Measurements from ENCODE around the gene HMG20A.

HMG20A gene

DNA sequence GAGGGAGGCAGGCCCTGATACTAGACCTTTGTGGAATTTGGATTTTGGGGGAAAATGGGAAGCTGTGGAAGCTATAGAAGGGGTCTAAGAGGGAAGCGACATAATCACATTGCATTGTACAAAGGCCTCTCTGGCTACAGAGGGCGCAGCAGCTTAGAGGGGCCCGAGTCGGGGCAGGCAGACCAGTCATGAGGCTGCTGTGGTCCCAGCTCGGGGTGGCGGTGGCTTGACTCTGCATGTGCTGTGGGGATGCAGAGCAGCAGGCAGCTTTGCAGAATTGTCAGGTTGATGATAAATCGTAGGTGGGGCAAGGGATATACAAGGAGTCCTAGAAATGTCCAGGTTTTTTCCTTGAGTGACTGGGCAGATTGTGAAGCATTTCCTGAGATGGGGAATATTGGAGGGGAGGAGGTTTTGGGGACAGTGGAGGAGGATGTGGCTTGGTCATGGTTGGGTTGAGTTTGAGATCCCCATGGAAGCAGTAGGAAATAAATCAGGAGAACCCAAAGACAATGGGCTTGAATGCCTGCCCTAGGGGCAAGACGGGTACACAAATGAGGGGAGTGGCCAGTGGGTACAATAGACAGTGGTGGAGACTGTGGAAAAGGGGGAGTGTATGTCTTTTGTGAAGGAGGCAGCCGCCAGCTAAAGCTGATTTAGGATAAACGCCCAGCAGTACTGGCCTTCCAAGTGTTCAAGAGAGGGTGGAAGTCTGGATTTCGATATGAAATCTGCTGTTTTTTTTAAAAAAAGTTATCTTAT, 94.1 kb downstream of the HMG20A start:
- no peak for DNase-seq (ENCODE audit: low read depth, low spot score)
- Histone ChIP-seq H3K36me3 (ENCODE audit: insufficient read depth, low read length) (no peaks in the 10 kb centered on the region), H3K4me3 (no peak overlapping the region), H3K9ac (ENCODE audit: insufficient read length) (no peak overlapping the region), H3K27ac (no peak overlapping the region), H3K9me3 (ENCODE audit: low read depth, low read length) (no peaks in the 10 kb centered on the region)
- TF ChIP-seq EZH2 (IDR thresholded peaks at IDR 0.05): no peak
- TF ChIP-seq POLR2AphosphoS5 (IDR thresholded peaks at IDR 0.05; ENCODE audit: borderline replicate concordance, low read depth, low read length): no peak
- TF ChIP-seq FOXP2 (optimal IDR thresholded peaks at IDR 0.05; ENCODE audit: control extremely low read depth, extremely low read length, insufficient read depth): no peak

DNA sequence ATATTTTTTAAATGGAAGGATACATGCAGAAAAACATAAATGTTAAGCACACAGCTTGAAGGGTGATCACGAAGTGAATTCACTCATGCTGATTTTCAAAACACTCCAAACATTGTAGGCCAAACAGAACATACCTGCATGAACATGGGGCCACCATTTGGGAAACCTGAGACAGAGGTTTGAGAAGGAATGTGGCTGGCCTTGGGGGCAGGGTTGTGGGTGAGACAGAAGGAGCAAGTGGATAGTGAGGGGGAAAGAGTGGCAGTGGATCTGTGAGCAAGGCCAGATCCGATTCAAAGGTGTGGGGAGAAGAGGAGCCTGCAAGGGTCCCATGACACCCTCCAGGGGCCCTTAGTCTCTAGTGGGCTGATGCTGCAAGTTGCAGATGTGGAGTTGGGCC, 94.9 kb downstream of the HMG20A start:
- no peak for DNase-seq (ENCODE audit: low read depth, low spot score)
- no peaks in the 10 kb centered on the region for H3K36me3 ChIP-seq (ENCODE audit: insufficient read depth, low read length)
- no peaks in the 10 kb centered on the region for H3K9me3 ChIP-seq (ENCODE audit: low read depth, low read length)
- no peak overlapping the region for H3K4me3 ChIP-seq
- H3K27ac ChIP-seq: no peak overlapping the region
- no peak for TF ChIP-seq FOXP2 (optimal IDR thresholded peaks at IDR 0.05; ENCODE audit: control extremely low read depth, extremely low read length, insufficient read depth)
- no peak for TF ChIP-seq POLR2AphosphoS5 (IDR thresholded peaks at IDR 0.05; ENCODE audit: borderline replicate concordance, low read depth, low read length)
- no peak for TF ChIP-seq EZH2 (IDR thresholded peaks at IDR 0.05)
- H3K9ac ChIP-seq (ENCODE audit: insufficient read length): no peak overlapping the region

DNA sequence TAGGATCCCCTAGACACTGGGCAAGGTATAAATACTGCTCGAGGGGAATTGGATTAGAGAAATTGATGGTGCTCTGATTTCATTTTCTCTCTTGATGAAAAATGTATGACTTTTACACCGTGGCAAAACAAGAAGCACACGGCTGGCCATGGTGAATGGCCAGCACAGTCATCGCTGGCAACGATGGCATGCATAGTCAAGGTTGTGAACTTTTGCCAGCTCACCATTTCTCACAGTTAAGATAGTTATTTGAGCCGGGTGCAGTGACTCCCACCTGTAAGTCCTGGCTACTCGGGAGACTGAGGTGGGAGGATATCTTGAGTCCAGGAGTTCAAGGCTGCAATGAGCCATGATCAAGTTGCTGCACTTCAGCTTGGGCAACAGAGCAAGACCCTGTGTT, 95.4 kb downstream of the HMG20A start:
- no peak for DNase-seq (ENCODE audit: low read depth, low spot score)
- no peak overlapping the region for H3K4me3 ChIP-seq
- no peak overlapping the region for H3K27ac ChIP-seq
- H3K9me3 ChIP-seq (ENCODE audit: low read depth, low read length): no peaks in the 10 kb centered on the region
- no peaks in the 10 kb centered on the region for H3K36me3 ChIP-seq (ENCODE audit: insufficient read depth, low read length)
- no peak overlapping the region for H3K9ac ChIP-seq (ENCODE audit: insufficient read length)
- TF ChIP-seq EZH2 (IDR thresholded peaks at IDR 0.05) (no peak), FOXP2 (optimal IDR thresholded peaks at IDR 0.05; ENCODE audit: control extremely low read depth, extremely low read length, insufficient read depth) (no peak), POLR2AphosphoS5 (IDR thresholded peaks at IDR 0.05; ENCODE audit: borderline replicate concordance, low read depth, low read length) (no peak)

DNA sequence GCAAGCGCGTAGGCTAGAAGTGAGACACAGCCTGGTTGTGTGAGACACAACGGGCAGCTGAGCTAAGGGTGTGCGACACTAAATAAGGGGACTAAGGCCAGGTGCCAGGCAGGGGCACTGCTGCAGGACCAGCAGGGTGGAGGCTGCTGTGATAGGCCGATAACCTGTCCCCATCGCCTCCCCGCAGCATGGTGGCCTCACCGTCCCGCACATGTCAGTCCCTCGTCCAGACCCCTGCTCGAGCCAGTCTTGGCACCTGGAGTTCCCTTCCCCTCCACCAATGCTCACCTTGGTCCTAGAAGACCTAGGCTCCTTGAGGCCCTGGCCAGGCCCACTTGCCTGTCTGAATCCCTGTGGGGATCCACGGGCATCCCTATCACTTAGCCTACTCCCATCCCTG, 96.1 kb downstream of the HMG20A start:
- Histone ChIP-seq H3K36me3 (ENCODE audit: insufficient read depth, low read length) (no peaks in the 10 kb centered on the region), H3K4me3 (no peak overlapping the region), H3K27ac (no peak overlapping the region), H3K9ac (ENCODE audit: insufficient read length) (no peak overlapping the region), H3K9me3 (ENCODE audit: low read depth, low read length) (no peaks in the 10 kb centered on the region)
- TF ChIP-seq EZH2 (IDR thresholded peaks at IDR 0.05): no peak
- no peak for TF ChIP-seq FOXP2 (optimal IDR thresholded peaks at IDR 0.05; ENCODE audit: control extremely low read depth, extremely low read length, insufficient read depth)
- DNase-seq (ENCODE audit: low read depth, low spot score): no peak

DNA sequence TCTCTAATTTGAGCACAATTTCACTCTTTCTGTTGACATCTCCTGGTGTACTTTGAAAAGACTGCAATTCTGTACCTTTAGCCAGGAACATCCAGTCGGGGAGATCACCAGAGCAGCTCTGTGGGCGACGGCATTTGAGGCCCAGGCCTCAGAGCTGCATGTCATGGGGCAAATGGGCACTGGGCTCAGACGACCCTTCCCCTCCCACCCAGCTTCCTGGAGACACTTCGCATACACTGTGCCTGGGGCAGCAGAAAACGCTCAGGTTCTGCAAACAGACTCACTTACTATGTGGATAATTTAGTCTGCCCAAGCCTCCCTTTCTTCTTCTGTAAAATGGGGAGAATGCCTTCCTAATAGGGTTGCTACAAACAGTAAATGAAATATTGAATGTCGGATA, 96.9 kb downstream of the HMG20A start:
- Histone ChIP-seq H3K9ac (ENCODE audit: insufficient read length) (no peak overlapping the region), H3K36me3 (ENCODE audit: insufficient read depth, low read length) (no peaks in the 10 kb centered on the region), H3K4me3 (no peak overlapping the region), H3K27ac (no peak overlapping the region), H3K9me3 (ENCODE audit: low read depth, low read length) (no peaks in the 10 kb centered on the region)
- no peak for TF ChIP-seq FOXP2 (optimal IDR thresholded peaks at IDR 0.05; ENCODE audit: control extremely low read depth, extremely low read length, insufficient read depth)
- no peak for TF ChIP-seq POLR2AphosphoS5 (IDR thresholded peaks at IDR 0.05; ENCODE audit: borderline replicate concordance, low read depth, low read length)
- no peak for TF ChIP-seq EZH2 (IDR thresholded peaks at IDR 0.05)
- DNase-seq (ENCODE audit: low read depth, low spot score): no peak

DNA sequence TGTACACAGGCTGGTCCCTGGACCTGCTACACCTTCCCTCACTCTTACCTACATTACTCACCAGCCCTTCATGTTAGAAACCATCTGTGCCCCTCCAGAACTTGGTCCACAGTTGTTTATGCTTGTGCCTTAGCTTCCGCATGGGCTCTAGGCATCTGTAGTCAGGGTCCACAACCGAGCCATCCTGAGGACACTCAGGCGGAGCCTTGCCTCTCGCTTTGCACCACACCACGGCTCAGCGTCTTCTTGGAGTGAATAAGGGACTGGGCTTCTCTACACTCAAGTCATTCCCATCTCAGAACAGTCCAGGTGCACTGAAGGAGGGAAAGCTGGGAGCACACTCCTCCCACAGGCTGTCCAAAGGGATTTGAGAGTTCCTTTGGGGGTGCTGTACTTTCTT, 97.8 kb downstream of the HMG20A start:
- Histone ChIP-seq H3K4me3 (no peak overlapping the region), H3K36me3 (ENCODE audit: insufficient read depth, low read length) (no peaks in the 10 kb centered on the region), H3K9me3 (ENCODE audit: low read depth, low read length) (no peaks in the 10 kb centered on the region), H3K27ac (no peak overlapping the region), H3K9ac (ENCODE audit: insufficient read length) (no peak overlapping the region)
- TF ChIP-seq FOXP2 (optimal IDR thresholded peaks at IDR 0.05; ENCODE audit: control extremely low read depth, extremely low read length, insufficient read depth): no peak
- TF ChIP-seq EZH2 (IDR thresholded peaks at IDR 0.05): no peak
- no peak for DNase-seq (ENCODE audit: low read depth, low spot score)

DNA sequence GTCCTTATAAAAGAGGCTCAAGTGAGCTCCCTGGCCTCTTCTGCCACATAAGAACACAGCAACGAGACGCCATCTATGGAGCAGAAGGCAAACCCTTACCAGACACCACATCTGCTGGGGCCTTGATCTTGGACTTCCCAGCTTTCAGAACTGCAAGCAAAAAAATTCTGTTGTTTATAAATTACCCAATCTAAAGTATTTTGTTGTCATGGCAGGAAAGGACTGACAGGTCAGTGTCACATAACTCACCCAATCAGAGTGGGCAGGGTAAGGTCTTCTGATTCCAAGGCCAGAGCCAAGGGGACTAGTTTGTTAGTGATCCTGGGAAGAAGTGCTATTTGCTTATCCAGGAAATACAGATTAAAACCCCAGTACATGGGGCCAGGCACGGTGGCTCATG, 98.9 kb downstream of the HMG20A start:
- Histone ChIP-seq H3K36me3 (ENCODE audit: insufficient read depth, low read length) (no peaks in the 10 kb centered on the region), H3K4me3 (no peak overlapping the region), H3K27ac (no peak overlapping the region), H3K9me3 (ENCODE audit: low read depth, low read length) (no peaks in the 10 kb centered on the region), H3K9ac (ENCODE audit: insufficient read length) (no peak overlapping the region)
- DNase-seq (ENCODE audit: low read depth, low spot score): no peak
- TF ChIP-seq EZH2 (IDR thresholded peaks at IDR 0.05) (no peak), POLR2AphosphoS5 (IDR thresholded peaks at IDR 0.05; ENCODE audit: borderline replicate concordance, low read depth, low read length) (no peak), FOXP2 (optimal IDR thresholded peaks at IDR 0.05; ENCODE audit: control extremely low read depth, extremely low read length, insufficient read depth) (no peak)

DNA sequence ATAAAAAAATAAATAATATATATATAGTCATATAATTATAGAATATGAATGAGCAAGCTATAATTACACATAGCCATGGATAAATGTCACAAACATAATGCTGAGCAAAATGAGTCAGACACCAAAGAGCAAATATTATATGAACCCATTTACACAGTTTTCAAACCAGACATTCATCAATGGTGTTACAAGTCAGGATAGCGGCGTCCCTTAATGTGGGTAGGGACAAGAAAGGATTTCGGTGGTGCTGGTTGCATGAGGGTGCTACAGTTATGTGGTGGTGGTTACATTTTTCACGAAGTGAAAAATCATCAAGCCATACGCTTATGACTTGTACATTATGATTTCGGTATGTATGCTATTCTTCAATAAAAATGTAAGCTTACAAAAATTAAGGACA, 100.5 kb downstream of the HMG20A start:
- no peak for TF ChIP-seq EZH2 (IDR thresholded peaks at IDR 0.05)
- no peak for TF ChIP-seq FOXP2 (optimal IDR thresholded peaks at IDR 0.05; ENCODE audit: control extremely low read depth, extremely low read length, insufficient read depth)
- DNase-seq (ENCODE audit: low read depth, low spot score): no peak
- Histone ChIP-seq H3K36me3 (ENCODE audit: insufficient read depth, low read length) (no peaks in the 10 kb centered on the region), H3K27ac (no peak overlapping the region), H3K4me3 (no peak overlapping the region), H3K9ac (ENCODE audit: insufficient read length) (no peak overlapping the region), H3K9me3 (ENCODE audit: low read depth, low read length) (no peaks in the 10 kb centered on the region)

DNA sequence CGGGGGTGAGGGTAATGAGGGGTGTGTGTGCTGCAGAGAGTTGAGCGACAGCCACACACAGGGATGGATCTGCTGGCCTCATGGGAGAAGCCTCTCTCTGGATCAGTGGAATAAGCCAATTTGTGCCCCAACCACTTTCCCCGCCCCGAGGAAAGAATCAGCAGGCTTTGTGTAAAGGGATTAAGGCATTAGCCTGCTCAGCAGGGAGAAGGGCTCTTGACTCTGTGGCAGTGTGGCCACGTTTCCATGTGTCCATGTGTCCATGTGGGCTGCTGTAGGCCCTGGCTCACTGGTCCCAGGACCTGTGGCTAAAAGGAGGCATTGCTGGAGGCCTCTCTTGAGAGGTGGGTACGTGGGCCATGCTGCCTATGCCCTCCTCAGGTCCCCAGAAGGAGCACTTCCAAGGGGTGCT, 104.7 kb downstream of the HMG20A start:
- Histone ChIP-seq H3K4me3 (no peak overlapping the region), H3K36me3 (ENCODE audit: insufficient read depth, low read length) (no peaks in the 10 kb centered on the region), H3K9me3 (ENCODE audit: low read depth, low read length) (no peaks in the 10 kb centered on the region), H3K9ac (ENCODE audit: insufficient read length) (no peak overlapping the region), H3K27ac (no peak overlapping the region)
- TF ChIP-seq FOXP2 (optimal IDR thresholded peaks at IDR 0.05; ENCODE audit: control extremely low read depth, extremely low read length, insufficient read depth) (no peak), EZH2 (IDR thresholded peaks at IDR 0.05) (no peak), POLR2AphosphoS5 (IDR thresholded peaks at IDR 0.05; ENCODE audit: borderline replicate concordance, low read depth, low read length) (no peak)
- no peak for DNase-seq (ENCODE audit: low read depth, low spot score)
